ENCODE data around the gene DGKB. TPM values are rescaled to one million over a fixed set of nuclear protein-coding genes. Genes with fewer than 3 reads are reported as not detected.

DGKB gene
- total and polyA plus RNA-seq, 9 donors = under 0.01 to 1.3 (median 0.28) TPM; not detected in 2

- Histone ChIP-seq H3K36me3 (no peaks in the 10 kb centered on the region), H3K4me1 (ENCODE audit: insufficient read depth) (no peaks in the 10 kb centered on the region), H3K27ac (no peak overlapping the region), H3K9me3 (no peaks in the 10 kb centered on the region), H3K27me3 (no peaks in the 10 kb centered on the region), H3K4me3 (no peak overlapping the region)
- WGBS, 3 donors = 55 to 67% (median 64%) methylated on average over 2 of the region's 2 CpGs
- intact Hi-C loops (cut with DNase I) = no loop called here
- TF ChIP-seq, protein P1, sequence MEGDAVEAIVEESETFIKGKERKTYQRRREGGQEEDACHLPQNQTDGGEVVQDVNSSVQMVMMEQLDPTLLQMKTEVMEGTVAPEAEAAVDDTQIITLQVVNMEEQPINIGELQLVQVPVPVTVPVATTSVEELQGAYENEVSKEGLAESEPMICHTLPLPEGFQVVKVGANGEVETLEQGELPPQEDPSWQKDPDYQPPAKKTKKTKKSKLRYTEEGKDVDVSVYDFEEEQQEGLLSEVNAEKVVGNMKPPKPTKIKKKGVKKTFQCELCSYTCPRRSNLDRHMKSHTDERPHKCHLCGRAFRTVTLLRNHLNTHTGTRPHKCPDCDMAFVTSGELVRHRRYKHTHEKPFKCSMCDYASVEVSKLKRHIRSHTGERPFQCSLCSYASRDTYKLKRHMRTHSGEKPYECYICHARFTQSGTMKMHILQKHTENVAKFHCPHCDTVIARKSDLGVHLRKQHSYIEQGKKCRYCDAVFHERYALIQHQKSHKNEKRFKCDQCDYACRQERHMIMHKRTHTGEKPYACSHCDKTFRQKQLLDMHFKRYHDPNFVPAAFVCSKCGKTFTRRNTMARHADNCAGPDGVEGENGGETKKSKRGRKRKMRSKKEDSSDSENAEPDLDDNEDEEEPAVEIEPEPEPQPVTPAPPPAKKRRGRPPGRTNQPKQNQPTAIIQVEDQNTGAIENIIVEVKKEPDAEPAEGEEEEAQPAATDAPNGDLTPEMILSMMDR (IDR thresholded peaks at IDR 0.05) = no peak
- TF ChIP-seq POLR2A (IDR thresholded peaks at IDR 0.05) (no peak), EP300 (IDR thresholded peaks at IDR 0.05) (no peak)
- no peak for DNase-seq
These were observed 464.2 kb downstream of the DGKB start for GRCh38 chr7:14438366-14438765.

DNA sequence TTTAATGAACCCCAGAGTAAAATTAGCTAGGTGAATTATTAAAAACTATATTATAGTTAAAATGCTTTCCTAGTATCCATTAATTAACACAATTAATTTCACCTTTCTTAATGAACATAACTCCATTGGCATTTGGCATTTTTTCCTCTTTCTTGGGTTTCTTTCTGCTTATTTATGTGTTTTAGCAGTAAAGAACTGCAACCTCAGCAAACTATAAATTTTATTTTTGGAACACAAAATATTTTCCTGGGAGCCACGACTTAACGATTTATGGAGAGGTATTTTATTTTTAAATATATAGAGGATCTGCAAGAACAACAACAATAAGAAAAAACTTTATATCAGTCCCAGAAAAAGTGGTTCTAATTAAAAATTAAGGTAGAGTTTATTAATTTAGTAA, 465.7 kb downstream of the DGKB start:
- WGBS, 3 donors = 5 to 15% (median 12%) methylated on average over 2 of the region's 2 CpGs
- no peaks in the 10 kb centered on the region for H3K36me3 ChIP-seq
- H3K27me3 ChIP-seq = no peaks in the 10 kb centered on the region
- TF ChIP-seq, protein P1 (IDR thresholded peaks at IDR 0.05) = no peak
- no peak for TF ChIP-seq POLR2A (IDR thresholded peaks at IDR 0.05)
- no peak for TF ChIP-seq EP300 (IDR thresholded peaks at IDR 0.05)
- no peak for DNase-seq
- intact Hi-C loops (cut with DNase I) = no loop called here
- no peak overlapping the region for H3K27ac ChIP-seq
- H3K4me3 ChIP-seq = no peak overlapping the region
- H3K4me1 ChIP-seq (ENCODE audit: insufficient read depth) = no peaks in the 10 kb centered on the region
- no peaks in the 10 kb centered on the region for H3K9me3 ChIP-seq

DNA sequence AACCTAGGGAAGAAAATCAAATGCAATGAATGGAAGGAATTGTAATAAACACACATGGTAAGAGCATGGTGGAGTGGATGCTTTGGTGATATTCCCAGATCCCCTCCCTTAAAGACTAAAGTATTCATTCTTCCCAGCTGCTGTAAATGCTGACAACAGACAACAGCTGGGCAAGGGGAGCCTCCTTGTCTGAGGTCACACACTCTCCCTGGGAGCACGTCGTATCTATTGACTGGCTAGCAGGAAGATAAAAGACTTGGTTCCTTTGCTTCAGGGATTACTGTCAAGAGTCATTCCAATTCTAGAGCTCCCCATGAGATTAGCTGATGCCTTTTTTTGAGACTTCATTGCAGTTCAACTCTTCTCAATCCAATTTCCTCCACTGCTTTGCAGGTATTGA, 469.6 kb downstream of the DGKB start:
- H3K36me3 ChIP-seq = no peaks in the 10 kb centered on the region
- intact Hi-C loops (cut with DNase I) = no loop called here
- no peaks in the 10 kb centered on the region for H3K4me1 ChIP-seq (ENCODE audit: insufficient read depth)
- H3K4me3 ChIP-seq = no peak overlapping the region
- TF ChIP-seq, protein P1 (IDR thresholded peaks at IDR 0.05) = no peak
- TF ChIP-seq POLR2A (IDR thresholded peaks at IDR 0.05) (no peak), EP300 (IDR thresholded peaks at IDR 0.05) (no peak)
- H3K9me3 ChIP-seq = no peaks in the 10 kb centered on the region
- H3K27me3 ChIP-seq = no peaks in the 10 kb centered on the region
- WGBS, 3 donors = 18 to 33% (median 21%) methylated on average over 2 of the region's 2 CpGs
- DNase-seq = no peak
- H3K27ac ChIP-seq = no peak overlapping the region

DNA sequence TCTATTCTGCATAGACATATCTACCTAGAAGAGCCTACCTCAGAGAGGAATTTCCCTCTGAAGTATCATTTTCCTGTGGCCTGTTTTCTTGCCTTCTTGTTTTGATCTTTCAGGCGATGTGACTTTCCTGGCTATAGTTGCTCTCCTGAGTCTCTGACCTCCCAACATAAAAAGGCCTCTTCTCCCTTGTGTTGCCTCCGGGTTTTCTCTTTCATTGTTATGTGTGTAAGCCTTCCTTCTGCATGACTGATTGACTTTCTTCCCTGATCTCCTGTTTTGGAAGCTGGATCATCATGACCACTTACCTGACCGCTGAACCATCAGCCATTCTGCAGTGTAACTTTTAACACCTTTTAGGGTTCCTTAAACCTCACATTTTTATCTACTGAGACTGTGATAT, 471.6 kb downstream of the DGKB start:
- H3K9me3 ChIP-seq = no peaks in the 10 kb centered on the region
- H3K36me3 ChIP-seq = no peaks in the 10 kb centered on the region
- intact Hi-C loops (cut with DNase I) = no loop called here
- no peak for TF ChIP-seq POLR2A (IDR thresholded peaks at IDR 0.05)
- no peak for TF ChIP-seq EP300 (IDR thresholded peaks at IDR 0.05)
- TF ChIP-seq, protein P1 (IDR thresholded peaks at IDR 0.05) = no peak
- no peaks in the 10 kb centered on the region for H3K27me3 ChIP-seq
- H3K4me1 ChIP-seq (ENCODE audit: insufficient read depth) = no peaks in the 10 kb centered on the region
- DNase-seq = no peak
- H3K27ac ChIP-seq = no peak overlapping the region
- 74 to 90% (median 86%) methylated on average over 3 of the region's 3 CpGs for WGBS, 3 donors
- H3K4me3 ChIP-seq = no peak overlapping the region

Data from ovary (tissue), 9 donors.